H1 (cell line): ENCODE data around the gene HOXD10. TPM values are rescaled to one million over a fixed set of nuclear protein-coding genes. Genes with fewer than 3 reads are reported as not detected.
A peak's percentile ranks its signal among the peaks of the same experiment; 100 is the strongest.

Experiments used
- CTCF ChIA-PET: fragments of 300-600 bp; sonication (Branson Sonifier 250); formaldehyde crosslinking; loops from one replicate; lab custom pipeline; 2021; ENCODE audit not compliant: partially characterized antibody; lab: Charles Lee
- POLR2A ChIA-PET: fragments of 300-600 bp; sonication (Branson Sonifier 250); formaldehyde crosslinking; loops from one replicate; lab custom pipeline; 2021; ENCODE audit warnings: inconsistent platforms; ENCODE audit not compliant: partially characterized antibody; lab: Charles Lee
- DNase-seq, 2 experiments: peaks; one replicate each; pipeline versions ENCODE4 v3.0.0 to v3.0.0-alpha.2; 2010 to 2022; ENCODE audit warnings: low spot score in 2 of 2, low read depth in 1 of 2, mixed read lengths in 1 of 2
- FAIRE-seq: peaks from 2 replicates; lab custom pipeline; 2011; peaks lifted over from hg19 to GRCh38; lab: Jason Lieb, UNC
- H2AFZ ChIP-seq: 2 replicates; pipeline ENCODE4 v1.8.1; 2012; ENCODE audit warnings: low read length, inconsistent platforms
- H2AK5ac ChIP-seq: 2 replicates; pipeline ENCODE4 v1.6.1; 2013; ENCODE audit warnings: low read depth, low read length
- H2BK120ac ChIP-seq: replicated peaks from 2 replicates; pipeline ENCODE3; 2013; ENCODE audit warnings: low read depth, low read length, inconsistent platforms
- H2BK12ac ChIP-seq: 2 replicates; pipeline ENCODE4 v1.6.1; 2013; ENCODE audit warnings: low read depth, low read length
- H2BK15ac ChIP-seq: 2 replicates; pipeline ENCODE4 v1.6.1; 2013; ENCODE audit warnings: low read length
- H2BK20ac ChIP-seq: 2 replicates; pipeline ENCODE4 v1.6.1; 2013; ENCODE audit warnings: low read length
- H2BK5ac ChIP-seq: 2 replicates; pipeline ENCODE4 v1.6.1; 2013; ENCODE audit warnings: low read depth, low read length
- H3K14ac ChIP-seq: 2 replicates; pipeline ENCODE4 v1.6.1; 2013; ENCODE audit warnings: inconsistent platforms; ENCODE audit not compliant: insufficient read length
- H3K18ac ChIP-seq: 2 replicates; pipeline ENCODE4 v1.6.1; 2013; ENCODE audit warnings: low read length; ENCODE audit errors: extremely low read depth
- H3K23ac ChIP-seq: 2 replicates; pipeline ENCODE4 v1.6.1; 2013; ENCODE audit warnings: inconsistent platforms; ENCODE audit not compliant: insufficient read length
- H3K23me2 ChIP-seq: 2 replicates; pipeline ENCODE4 v1.6.1; 2013; ENCODE audit warnings: low read depth, low read length
- H3K27ac ChIP-seq: 2 replicates; pipeline ENCODE4 v1.6.1; 2011; ENCODE audit warnings: low read depth, low read length, inconsistent platforms
- H3K27me3 ChIP-seq, 4 experiments: replicated peaks in 1 of 4; 1 replicate in 1 of 4; 2 replicates in 3 of 4; pipeline versions ENCODE4 v1.6.1 to v1.8.1; 2011 to 2013; ENCODE audit warnings: low read length in 3 of 4, mild to moderate bottlenecking in 3 of 4, inconsistent platforms in 2 of 4, mixed read lengths in 2 of 4, moderate library complexity in 1 of 4; ENCODE audit not compliant: control insufficient read depth in 3 of 4, insufficient read depth in 3 of 4; ENCODE audit errors: extremely low read depth in 1 of 4
- H3K36me3 ChIP-seq, 4 experiments: 2 replicates each; pipeline versions ENCODE4 v1.6.1 to v1.8.1; 2011 to 2013; ENCODE audit warnings: mild to moderate bottlenecking in 4 of 4, low read length in 3 of 4, moderate library complexity in 2 of 4, control low read depth in 1 of 4, inconsistent platforms in 1 of 4; ENCODE audit not compliant: insufficient read depth in 4 of 4, control insufficient read depth in 2 of 4
- H3K4ac ChIP-seq: replicated peaks from 2 replicates; pipeline ENCODE3; 2013; ENCODE audit warnings: low read length, low read depth, mixed read lengths, inconsistent platforms; ENCODE audit not compliant: insufficient read length
- H3K4me1 ChIP-seq, 4 experiments: replicated peaks in 1 of 4; 1 replicate in 1 of 4; 2 replicates in 3 of 4; pipeline versions ENCODE4 v1.6.1 to v1.8.1; 2011 to 2013; ENCODE audit warnings: low read length in 3 of 4, inconsistent platforms in 2 of 4, mixed read lengths in 1 of 4; ENCODE audit not compliant: insufficient read depth in 4 of 4, control insufficient read depth in 3 of 4
- H3K4me2 ChIP-seq, 2 experiments: 2 replicates each; pipeline versions ENCODE4 v1.6.1 to v1.8.1; 2011 to 2013; ENCODE audit warnings: low read depth in 2 of 2, low read length in 2 of 2, control low read depth in 1 of 2, inconsistent platforms in 1 of 2, mild to moderate bottlenecking in 1 of 2; ENCODE audit not compliant: insufficient read depth in 1 of 2
- H3K4me3 ChIP-seq, 4 experiments: fragments of 200-600, 300-600 bp in 1 of 4; sonication (generic), shearing (Covaris generic), sonication (Bioruptor Twin) in 1 of 4; 2 replicates each; pipeline versions ENCODE4 v1.5.1 to v1.8.1; 2011 to 2016; ENCODE audit warnings: low read length in 4 of 4, low read depth in 3 of 4, control low read depth in 2 of 4, inconsistent platforms in 2 of 4, mild to moderate bottlenecking in 2 of 4, mixed read lengths in 1 of 4, moderate library complexity in 1 of 4; ENCODE audit not compliant: insufficient read depth in 2 of 4; ENCODE audit errors: extremely low read depth in 1 of 4
- H3K56ac ChIP-seq: replicated peaks from 2 replicates; pipeline ENCODE3; 2013; ENCODE audit warnings: low read depth, mild to moderate bottlenecking, mixed read lengths, low read length, inconsistent platforms; ENCODE audit not compliant: insufficient read length
- H3K79me1 ChIP-seq: 2 replicates; pipeline ENCODE4 v1.6.1; 2013; ENCODE audit warnings: low read depth, low read length, control low read depth
- H3K79me2 ChIP-seq, 2 experiments: 2 replicates each; pipeline versions ENCODE4 v1.6.1 to v1.8.1; 2012 to 2013; ENCODE audit warnings: low read length in 2 of 2, mild to moderate bottlenecking in 2 of 2, inconsistent platforms in 1 of 2; ENCODE audit not compliant: insufficient read depth in 2 of 2, control insufficient read depth in 1 of 2
- H3K9ac ChIP-seq, 4 experiments: replicated peaks in 1 of 4; 1 replicate in 1 of 4; 2 replicates in 3 of 4; pipeline versions ENCODE4 v1.6.1 to v1.8.1; 2011 to 2013; ENCODE audit warnings: low read depth in 3 of 4, low read length in 3 of 4, control low read depth in 2 of 4, mild to moderate bottlenecking in 2 of 4, moderate library complexity in 2 of 4, inconsistent platforms in 1 of 4; ENCODE audit errors: extremely low read depth in 1 of 4
- H3K9me3 ChIP-seq, 2 experiments: 2 replicates each; pipeline versions ENCODE4 v1.6.1 to v1.8.1; 2012 to 2013; ENCODE audit warnings: mild to moderate bottlenecking in 2 of 2, moderate library complexity in 2 of 2, control low read depth in 1 of 2, inconsistent platforms in 1 of 2, low read depth in 1 of 2, low read length in 1 of 2, mixed read lengths in 1 of 2; ENCODE audit not compliant: insufficient read depth in 2 of 2
- H4K20me1 ChIP-seq, 2 experiments: replicated peaks in 1 of 2; 2 replicates each; pipeline versions ENCODE3 to v1.8.1; 2011 to 2013; ENCODE audit warnings: inconsistent platforms in 2 of 2, low read length in 2 of 2, mild to moderate bottlenecking in 1 of 2; ENCODE audit not compliant: insufficient read depth in 2 of 2, control insufficient read depth in 1 of 2
- H4K5ac ChIP-seq: 2 replicates; pipeline ENCODE4 v1.6.1; 2013; ENCODE audit warnings: low read length, low read depth, mixed read lengths, inconsistent platforms; ENCODE audit not compliant: insufficient read length
- H4K8ac ChIP-seq: 2 replicates; pipeline ENCODE4 v1.8.0; 2013; ENCODE audit warnings: mild to moderate bottlenecking, moderate library complexity, low read length, inconsistent platforms; ENCODE audit not compliant: insufficient read depth; ENCODE audit errors: extremely low read depth
- H4K91ac ChIP-seq: replicated peaks from 2 replicates; pipeline ENCODE3; 2013; ENCODE audit warnings: low read length, mixed read lengths, inconsistent platforms; ENCODE audit not compliant: insufficient read length
- BACH1 ChIP-seq: IDR thresholded peaks from 2 replicates; pipeline ENCODE4 v1.6.1; 2012; ENCODE audit warnings: low read length, improper control_type of control experiment
- CBX8 ChIP-seq: fragments of 300-800, 300-1000 bp; sonication (generic); IDR thresholded peaks from 2 replicates; pipeline ENCODE4 v1.7.1; 2016; ENCODE audit warnings: low read depth, low read length, borderline replicate concordance
- CREB1 ChIP-seq: IDR thresholded peaks from 2 replicates; pipeline ENCODE4 v1.6.1; 2012; ENCODE audit warnings: inconsistent platforms
- EZH2 ChIP-seq: fragments of 200-600 bp; sonication (generic); IDR thresholded peaks from 2 replicates; pipeline ENCODE4 v1.7.1; 2012; ENCODE audit warnings: low read depth, mild to moderate bottlenecking, moderate library complexity, low read length, inconsistent platforms; ENCODE audit not compliant: severe bottlenecking
- GTF2F1 ChIP-seq: IDR thresholded peaks from 2 replicates; pipeline ENCODE4 v1.6.1; 2012; ENCODE audit warnings: low read depth, low read length, improper control_type of control experiment, borderline replicate concordance
- RNF2 ChIP-seq: fragments of 200-900, 300-1000 bp; sonication (generic); IDR thresholded peaks from 2 replicates; pipeline ENCODE4 v1.7.1; 2016; ENCODE audit warnings: borderline replicate concordance, low read depth, mild to moderate bottlenecking, antibody characterized with exemption, low read length; ENCODE audit not compliant: poor library complexity, severe bottlenecking; ENCODE audit errors: missing control alignments
- RXRA ChIP-seq: IDR thresholded peaks from 2 replicates; pipeline ENCODE4 v1.6.1; 2011; ENCODE audit warnings: low read depth, mild to moderate bottlenecking, low read length, moderate library complexity; ENCODE audit not compliant: insufficient read depth
- SP1 ChIP-seq: IDR thresholded peaks from 2 replicates; pipeline ENCODE4 v1.6.1; 2011; ENCODE audit warnings: low read depth, low read length
- SP2 ChIP-seq: IDR thresholded peaks from 2 replicates; pipeline ENCODE4 v1.6.1; 2012; ENCODE audit warnings: mild to moderate bottlenecking, low read length, inconsistent platforms
- TEAD4 ChIP-seq: IDR thresholded peaks from 2 replicates; pipeline ENCODE4 v1.6.1; 2012; ENCODE audit warnings: low read depth, low read length, inconsistent platforms, mixed read lengths
- USF2 ChIP-seq: IDR thresholded peaks from 2 replicates; pipeline ENCODE4 v1.6.1; 2011; ENCODE audit warnings: low read length, improper control_type of control experiment
- WGBS, 2 experiments: shearing (Covaris generic) in 1 of 2; methylation state at CpG; one replicate each; pipeline versions ENCODE4 v1.1.6 to v1.1.7; 2013 to 2015; ENCODE audit warnings: low lambda C conversion rate in 2 of 2, mixed read lengths in 2 of 2, inconsistent platforms in 1 of 2, low coverage in 1 of 2, missing lambda C conversion rate in 1 of 2; ENCODE audit not compliant: insufficient replicate concordance in 2 of 2, insufficient coverage in 1 of 2, insufficient read length in 1 of 2; ENCODE audit errors: extremely low coverage in 1 of 2, missing lambda C conversion rate in 1 of 2; 5-methylcytosine and 5-hydroxymethylcytosine counted together
- polyA plus RNA-seq, 7 experiments: library from polyadenylated mRNA; depleted of rRNA in 3 of 7; stranded (reverse) in 5 of 7; unstranded in 2 of 7; fragments of >200 nt in 5 of 7; fragments of 200-250 nt in 2 of 7; gene quantifications; 1 replicate in 5 of 7; 2 replicates in 1 of 7; 4 replicates in 1 of 7; pipeline versions ENCODE4 v1.2.1 to v1.2.3, GENCODE V29; 2011 to 2013; ENCODE audit warnings: missing spikeins in 2 of 7, mixed read lengths in 2 of 7
- total RNA-seq: library from RNA; stranded (reverse); fragmentation: NEBNext Ultra II Directional; extraction: Animal tissue kit (Norgen Biotek cat#: 25700); gene quantifications from 2 replicates; pipeline ENCODE4 v1.2.1, GENCODE V29; 2021

Gene HOXD10
- total and polyA plus RNA-seq, 2 of the 8 experiments (the other 6 are each of a cell fraction or from before 2014, with no cell fraction given), result not detected

GRCh38 chr2:176159663-176160250, 43.2 kb downstream of the HOXD10 start:
- CTCF ChIA-PET, result interaction anchor here (0.7 to 3.6 kb wide), 10 partner anchors 9 to 295 kb away, joined by 3 to 26 read pairs (median 4); no protein-coding TSS in a partner anchor
- TF ChIP-seq SP1 (no peak), RXRA (no peak), CREB1 (no peak), BACH1 (no peak), RNF2 (peak; percentile 80), USF2 (no peak), EZH2 (peak; percentile 100), GTF2F1 (no peak), TEAD4 (no peak), CBX8 (peak; percentile 72; the same call in 1 of the 2 replicates), SP2 (no peak)

More at GRCh38 chr2:176159663-176160250, 43.2 kb downstream of the HOXD10 start:
- 0 out of 2 replicates have a peak overlapping the region, but pooled peaks have one; percentile 65 for H2AK5ac ChIP-seq
- H3K79me2 ChIP-seq, result no peaks in the 10 kb centered on the region
- H3K27ac ChIP-seq, result no peak overlapping the region
- H3K14ac ChIP-seq, result no peak overlapping the region
- H3K4me3 ChIP-seq, result peak overlapping the region in 1 of 4 experiments; percentile 28; a peak in 2 of 8 replicates
- peak overlapping the region; percentile 38 to 39; a peak in 2 of 4 replicates for H3K4me2 ChIP-seq
- no peak overlapping the region for H3K9ac ChIP-seq
- peak in 1 of 2 experiments; percentile 68 for DNase-seq
- peaks cover 0 to 10% (median 0%) of the 10 kb centered on the region in 4 experiments; a peak in 1 of 8 replicates for H3K36me3 ChIP-seq
- no peak overlapping the region for H2BK20ac ChIP-seq
- H2BK15ac ChIP-seq, result 0 out of 2 replicates have a peak overlapping the region, but pooled peaks have one; percentile 46
- no peak overlapping the region for H4K91ac ChIP-seq
- no peak overlapping the region for H3K18ac ChIP-seq
- no peak overlapping the region for H3K23ac ChIP-seq
- no peaks in the 10 kb centered on the region for H3K9me3 ChIP-seq
- H3K56ac ChIP-seq, result no peak overlapping the region
- POLR2A ChIA-PET, result interaction anchor here (0.9 to 1.6 kb wide), 3 partner anchors 11 to 29 kb away, joined by 3 to 7 read pairs (median 3); partner anchors contain the start of gene HOXD1
- H3K27me3 ChIP-seq, result peaks cover 99 to 100% (median 100%) of the 10 kb centered on the region in 4 experiments
- H2BK5ac ChIP-seq, result no peak overlapping the region
- H3K4me1 ChIP-seq, result peaks cover 0 to 12% (median 6%) of the 10 kb centered on the region in 4 experiments; a peak in 5 of 7 replicates
- FAIRE-seq, result no peak
- H3K23me2 ChIP-seq, result no peaks in the 10 kb centered on the region
- H3K4ac ChIP-seq, result no peak overlapping the region
- H4K5ac ChIP-seq, result no peak overlapping the region
- H2AFZ ChIP-seq, result no peak overlapping the region
- no peak overlapping the region for H4K8ac ChIP-seq
- no peak overlapping the region for H2BK120ac ChIP-seq
- peaks cover 36 to 44% of the 10 kb centered on the region in 2 experiments for H4K20me1 ChIP-seq
- H3K79me1 ChIP-seq, result no peaks in the 10 kb centered on the region
- no peak overlapping the region; the same call in 1 of the 2 replicates for H2BK12ac ChIP-seq
- WGBS, 2 experiments, result 3% methylated on average over 40 of the region's 44 CpGs; no CpG with 5 or more reads in 1 of the 2 experiments
